GM15510 (cell line): Measurements from ENCODE around the gene INPP4B.

Experiments used
- POLR2A ChIP-seq: IDR thresholded peaks from 3 replicates; pipeline ENCODE4 v1.6.1; 2011; ENCODE audit warnings: borderline replicate concordance; ENCODE audit not compliant: insufficient read length; ENCODE audit errors: extremely low read depth

INPP4B gene

GRCh38 chr4:142539796-142540482, 306.2 kb downstream of the INPP4B start:
- no peak for TF ChIP-seq POLR2A

DNA sequence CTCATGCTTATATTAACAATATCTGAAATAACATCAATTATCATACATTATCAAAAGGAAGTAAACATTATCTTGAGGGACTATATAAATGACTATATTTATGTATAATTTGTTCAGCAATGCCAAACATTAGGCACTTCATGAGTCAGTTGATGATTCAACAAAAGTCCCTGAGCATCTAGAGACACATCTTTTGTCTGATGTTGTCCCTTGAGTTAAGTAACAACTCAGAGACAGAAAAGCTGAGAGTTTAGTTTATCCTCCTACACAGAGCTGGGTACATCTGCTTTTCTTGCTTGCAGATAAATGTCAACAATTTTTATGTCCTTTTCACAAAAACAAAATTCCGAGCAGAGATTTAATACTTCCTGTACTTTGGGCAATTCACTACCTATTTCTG, 311.1 kb downstream of the INPP4B start:
- TF ChIP-seq POLR2A, result no peak

- no peak for TF ChIP-seq POLR2A
Observed at GRCh38 chr4:142532054-142532453, 314.0 kb downstream of the INPP4B start.

GRCh38 chr4:142530728-142531127, 315.4 kb downstream of the INPP4B start:
- TF ChIP-seq POLR2A, result no peak

DNA sequence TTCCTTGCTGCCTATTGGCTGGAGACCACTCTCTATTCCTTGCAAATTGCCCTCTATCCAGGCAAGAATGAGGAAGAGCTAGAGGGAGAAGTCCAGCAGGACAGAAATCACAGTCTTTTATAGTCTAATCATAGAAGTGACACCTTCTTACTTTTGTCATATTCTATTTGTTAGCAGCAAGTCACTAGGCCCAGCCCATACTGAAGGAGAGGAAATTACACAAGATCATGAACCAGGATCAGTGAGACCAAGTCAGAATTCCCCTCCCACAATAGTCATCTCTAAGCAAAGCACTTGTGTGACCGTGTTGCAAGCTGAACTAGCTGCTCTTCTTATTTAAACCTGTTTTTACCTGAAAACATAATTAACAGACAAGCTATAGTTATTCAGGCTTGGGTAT, 317.7 kb downstream of the INPP4B start:
- no peak for TF ChIP-seq POLR2A

GRCh38 chr4:142523111-142523510, 323.0 kb downstream of the INPP4B start:
- no peak for TF ChIP-seq POLR2A

DNA sequence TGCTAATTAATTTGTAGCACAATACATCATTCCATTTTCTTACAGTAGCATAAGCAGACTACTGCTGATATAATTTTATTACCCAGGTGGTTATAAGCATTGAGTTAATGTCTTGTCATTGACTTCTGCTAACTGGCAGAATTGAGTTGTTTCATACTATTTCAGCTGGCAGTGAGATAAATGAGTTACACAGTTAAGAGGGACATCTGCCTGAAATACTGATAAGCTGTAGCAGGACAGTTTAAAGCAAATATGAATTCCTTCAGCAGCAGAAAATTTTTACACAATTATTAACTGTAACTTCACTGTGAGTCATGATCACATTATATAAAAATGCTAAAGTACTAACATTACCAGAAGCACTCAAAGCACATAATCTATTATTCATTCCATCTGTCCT, 326.8 kb downstream of the INPP4B start:
- TF ChIP-seq POLR2A, result no peak

DNA sequence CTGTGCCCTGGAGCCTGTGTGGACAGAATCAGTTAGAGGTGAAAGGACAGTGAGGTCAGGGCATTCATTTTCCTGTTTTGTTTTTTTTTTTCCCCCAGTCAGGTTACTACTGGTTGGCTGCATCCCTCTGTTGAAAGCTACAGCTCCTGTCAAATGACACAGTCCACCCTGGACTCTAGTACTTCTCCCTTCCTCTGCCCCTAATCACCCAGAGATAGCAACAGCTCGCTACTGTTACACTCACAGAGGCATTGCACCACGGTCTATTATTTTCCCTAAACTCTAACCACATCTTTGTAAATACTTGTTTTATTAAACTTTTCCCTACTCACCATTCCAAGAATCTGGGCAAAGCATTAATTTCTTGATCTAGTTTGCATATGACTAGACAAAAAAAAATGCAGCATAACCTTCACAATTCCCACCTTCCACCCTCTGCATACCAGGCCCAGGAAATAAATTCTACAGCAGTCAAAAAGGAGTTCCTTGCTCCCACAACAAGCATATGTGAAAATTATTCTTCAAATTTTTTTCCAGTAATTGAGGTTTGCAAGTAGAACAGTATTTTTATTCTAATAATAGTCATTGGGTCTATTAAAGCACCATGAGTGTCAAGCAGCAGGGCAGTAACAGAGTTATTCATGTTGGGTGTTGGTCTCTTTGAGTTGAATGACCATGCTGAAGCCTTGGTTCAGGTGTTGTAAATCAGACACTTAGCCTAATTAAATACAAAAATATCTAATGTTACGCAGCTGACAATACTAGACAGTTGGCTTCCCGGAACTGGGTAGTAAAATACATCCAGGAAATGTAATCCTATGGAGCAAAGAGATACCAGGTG, 329.2 kb downstream of the INPP4B start:
- no peak for TF ChIP-seq POLR2A

GRCh38 chr4:142512161-142512560, 333.9 kb downstream of the INPP4B start:
- TF ChIP-seq POLR2A, result no peak

DNA sequence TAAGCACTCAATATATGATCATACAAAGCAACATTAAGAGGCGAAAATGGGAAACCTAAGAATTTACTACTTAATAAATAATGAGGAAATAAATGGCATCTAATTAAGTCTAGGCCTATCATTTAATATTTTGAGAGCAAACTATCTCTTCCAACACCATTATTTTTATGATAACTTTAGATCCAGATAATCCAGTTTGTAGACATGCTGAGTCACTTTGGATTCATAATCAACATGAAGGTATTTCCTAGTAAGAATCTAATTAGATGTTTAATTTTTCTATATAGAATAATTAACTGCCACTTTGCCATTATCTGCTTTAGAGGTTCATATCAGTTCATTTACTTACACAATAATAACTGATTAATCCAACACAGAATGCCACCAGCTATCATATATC, 336.2 kb downstream of the INPP4B start:
- no peak for TF ChIP-seq POLR2A

- TF ChIP-seq POLR2A, result no peak
Observed at GRCh38 chr4:142500966-142501365, 345.1 kb downstream of the INPP4B start.

DNA sequence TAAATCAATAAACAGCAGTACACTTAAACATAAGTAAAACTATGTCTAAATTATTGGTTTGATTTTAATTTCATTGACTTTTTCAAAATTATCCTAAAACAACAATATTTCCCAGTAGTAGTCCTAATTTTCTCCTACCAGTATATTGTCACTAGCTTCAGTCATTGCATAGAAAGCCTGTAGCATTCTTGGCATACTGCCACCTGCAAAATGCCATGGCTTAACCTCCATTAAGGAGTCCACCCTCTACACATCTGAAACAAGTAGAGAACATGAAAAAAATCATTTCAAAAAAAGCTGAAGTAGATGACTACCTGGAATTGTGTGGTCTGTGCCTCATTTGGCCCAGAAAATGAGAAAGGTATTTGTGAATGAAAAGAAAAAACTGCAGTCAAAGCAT, 348.5 kb downstream of the INPP4B start:
- no peak for TF ChIP-seq POLR2A

DNA sequence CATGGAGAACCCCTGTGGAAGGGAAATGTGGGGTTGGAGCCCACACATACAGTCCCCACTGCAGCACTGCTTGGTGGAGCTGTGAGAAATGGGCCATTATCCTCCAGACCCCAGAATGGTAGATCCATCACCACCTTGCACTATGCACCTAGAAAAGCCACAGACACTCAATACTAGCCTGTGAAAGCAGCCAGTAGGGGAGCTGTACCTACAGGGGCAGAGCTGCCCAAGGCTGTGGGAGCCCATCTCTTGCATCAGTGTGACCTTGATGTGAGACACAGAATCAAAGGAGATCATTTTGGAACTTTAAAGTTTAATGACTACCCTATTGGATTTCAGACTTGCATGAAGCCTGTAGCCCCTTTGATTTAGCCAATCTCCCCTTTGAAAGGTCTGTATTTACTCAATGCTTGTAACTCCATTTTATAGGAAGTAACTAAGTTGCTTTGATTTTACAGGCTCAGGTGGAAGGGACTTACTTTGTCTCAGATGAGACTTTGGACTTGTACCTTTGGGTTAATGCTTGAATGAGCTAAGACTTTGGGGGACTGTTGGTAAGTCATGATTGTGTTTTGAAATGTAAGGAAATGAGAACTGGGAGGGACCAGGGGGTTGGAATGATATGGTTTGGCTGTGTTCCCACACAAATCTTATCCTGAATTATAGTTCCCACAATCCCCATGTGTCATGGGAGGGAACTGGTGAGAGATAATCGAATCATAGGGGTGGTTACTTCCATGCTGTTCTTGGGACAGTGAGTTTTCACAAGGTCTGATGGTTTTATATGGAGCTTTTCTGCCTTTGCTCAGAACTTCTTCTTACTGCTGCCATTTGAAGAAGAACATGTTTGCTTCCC, 352.6 kb downstream of the INPP4B start:
- TF ChIP-seq POLR2A, result no peak

- no peak for TF ChIP-seq POLR2A
Observed at GRCh38 chr4:142485452-142485851, 360.6 kb downstream of the INPP4B start.

GRCh38 chr4:142480244-142480643, 365.9 kb downstream of the INPP4B start:
- no peak for TF ChIP-seq POLR2A

- TF ChIP-seq POLR2A, result no peak
Observed at GRCh38 chr4:142475663-142476062, 370.4 kb downstream of the INPP4B start.

DNA sequence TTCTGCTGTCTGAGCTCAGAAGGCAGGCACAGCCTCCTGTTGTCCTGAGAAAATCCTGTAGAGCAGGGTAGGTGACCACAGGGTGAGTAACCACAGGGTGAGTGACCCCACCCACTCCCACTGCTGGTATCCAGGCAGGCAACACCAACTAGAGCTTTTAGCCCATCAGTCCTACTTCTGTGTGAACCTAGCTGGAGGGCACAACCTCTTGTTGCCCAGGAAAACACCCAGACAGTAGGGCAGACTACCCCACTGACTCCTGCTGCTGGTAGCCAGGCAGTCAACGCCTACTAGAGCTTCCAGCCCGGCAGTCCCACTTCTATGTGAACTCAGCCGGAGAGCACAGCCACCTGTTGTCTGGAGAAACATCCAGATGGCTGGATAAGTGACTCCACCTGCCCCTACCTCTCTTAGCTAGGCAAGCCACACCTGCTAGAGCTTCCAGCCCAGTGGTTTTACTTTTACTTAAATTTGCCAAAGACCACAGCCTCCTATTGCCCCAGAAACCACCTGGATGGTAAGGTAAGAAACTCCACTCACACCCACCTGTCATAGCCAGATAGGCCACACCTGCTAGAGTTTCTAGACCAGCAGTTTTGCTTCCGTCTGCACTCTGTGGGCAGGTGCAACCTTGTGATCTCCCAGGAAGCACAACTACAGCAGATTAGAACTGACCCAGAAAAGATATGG, 371.6 kb downstream of the INPP4B start:
- TF ChIP-seq POLR2A, result no peak
